GM21360 (cell line): ENCODE measurements around the gene ADRA2C.

Experiments used
- ATAC-seq: cut with Tn5 transposase; IDR thresholded peaks from one replicate; pipeline ENCODE4 v1.9.1; 2021; ENCODE audit warnings: mild to moderate bottlenecking, moderate library complexity; ENCODE audit not compliant: unreplicated experiment

ADRA2C gene

GRCh38 chr4:3756343-3757059 lies 9.7 kb upstream of the ADRA2C start:
- ATAC-seq, result no peak

- ATAC-seq, result no peak
Observed at GRCh38 chr4:3759236-3759635, 6.9 kb upstream of the ADRA2C start.

- no peak for ATAC-seq
Observed at GRCh38 chr4:3760346-3760745, 5.8 kb upstream of the ADRA2C start.

GRCh38 chr4:3760841-3761240 lies 5.3 kb upstream of the ADRA2C start:
- no peak for ATAC-seq

GRCh38 chr4:3762264-3762663 lies 3.9 kb upstream of the ADRA2C start:
- ATAC-seq, result no peak

GRCh38 chr4:3762753-3763549 lies 3.2 kb upstream of the ADRA2C start:
- no peak for ATAC-seq

- no peak for ATAC-seq
Observed at GRCh38 chr4:3765271-3766035, 732 bp upstream of the ADRA2C start.

- ATAC-seq, result no peak
Observed at GRCh38 chr4:3766785-3767569, 792 bp downstream of the ADRA2C start.

- no peak for ATAC-seq
Observed at GRCh38 chr4:3767570-3768288, 1.5 kb downstream of the ADRA2C start.

- ATAC-seq, result no peak
Observed at GRCh38 chr4:3768842-3769641, 2.9 kb downstream of the ADRA2C start.

GRCh38 chr4:3769642-3770184 lies 3.5 kb downstream of the ADRA2C start:
- no peak for ATAC-seq

- no peak for ATAC-seq
Observed at GRCh38 chr4:3770323-3771163, 4.4 kb downstream of the ADRA2C start.

GRCh38 chr4:3771164-3771809 lies 5.1 kb downstream of the ADRA2C start:
- ATAC-seq, result no peak

GRCh38 chr4:3771939-3772495 lies 5.8 kb downstream of the ADRA2C start:
- no peak for ATAC-seq

- no peak for ATAC-seq
Observed at GRCh38 chr4:3772632-3773031, 6.4 kb downstream of the ADRA2C start.

GRCh38 chr4:3773552-3774001 lies 7.4 kb downstream of the ADRA2C start:
- no peak for ATAC-seq

- no peak for ATAC-seq
Observed at GRCh38 chr4:3774253-3774883, 8.2 kb downstream of the ADRA2C start.
